Measurements from ENCODE around the gene SNAPC3.
A peak's percentile ranks its signal among the peaks of the same experiment; 100 is the strongest.
"Not testable (repeated sequence)": the region's sequence is repeated elsewhere in the genome, so short reads cannot be mapped to it uniquely, and the experiment has no call there.

SNAPC3 gene

DNA sequence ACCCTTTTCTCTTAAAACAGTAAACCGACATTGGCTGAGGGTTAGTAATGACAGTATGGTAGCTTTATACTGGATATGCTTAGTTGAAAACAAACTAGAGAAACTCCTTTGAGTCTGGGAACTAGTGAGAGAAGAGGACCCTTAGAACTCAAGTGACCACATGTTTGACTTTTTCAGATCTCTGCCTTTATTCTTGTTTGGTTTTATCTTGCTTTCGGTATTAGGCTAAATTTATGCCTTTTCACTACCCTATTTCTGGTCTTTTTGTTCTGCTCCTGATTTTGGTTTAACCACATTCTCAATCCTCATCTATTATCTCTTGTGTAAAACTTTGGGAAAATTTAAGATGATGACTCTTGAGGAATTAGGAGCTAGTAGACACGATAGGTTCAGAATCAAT, 11.0 kb downstream of the SNAPC3 start:
- Mint-ChIP-seq H3K9me3 (no peaks in the 10 kb centered on the region), H3K27ac (peak overlapping the region; percentile 50), H3K4me3 (no peak overlapping the region), H3K27me3 (no peaks in the 10 kb centered on the region), H3K36me3 (ENCODE audit: low read depth) (peaks cover 69% of the 10 kb centered on the region), H3K4me1 (ENCODE audit: low read depth) (peaks cover 52% of the 10 kb centered on the region)
- intact Hi-C loops (cut with micrococcal nuclease): loop anchor here (5.0 kb wide), 1 partner anchor 34 kb away; no protein-coding TSS in a partner anchor

DNA sequence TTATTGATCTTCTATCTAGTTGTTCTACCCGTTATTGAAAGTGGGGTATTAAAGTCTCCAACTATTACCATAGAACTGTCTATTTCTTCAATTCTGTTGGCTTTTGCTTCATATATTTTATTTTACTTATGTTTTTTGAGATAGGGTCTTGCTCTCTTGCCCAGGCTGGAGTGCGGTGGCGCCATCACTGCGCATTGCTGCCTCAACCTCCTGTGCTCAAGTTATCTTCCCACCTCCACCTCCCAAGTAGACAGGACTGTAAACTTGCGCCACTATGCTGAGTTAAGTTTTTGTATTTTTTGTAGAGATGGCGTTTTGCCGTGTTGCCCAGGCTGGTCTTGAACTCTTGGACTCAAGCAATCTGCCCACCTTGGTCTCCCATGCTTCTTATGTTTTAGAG, 16.2 kb downstream of the SNAPC3 start:
- no peak overlapping the region for H3K4me3 Mint-ChIP-seq
- H3K4me1 Mint-ChIP-seq (ENCODE audit: low read depth): peaks cover 7% of the 10 kb centered on the region
- H3K36me3 Mint-ChIP-seq (ENCODE audit: low read depth): peaks cover 94% of the 10 kb centered on the region
- intact Hi-C loops (cut with micrococcal nuclease): no loop called here
- no peak overlapping the region for H3K27ac Mint-ChIP-seq
- no peaks in the 10 kb centered on the region for H3K9me3 Mint-ChIP-seq
- no peaks in the 10 kb centered on the region for H3K27me3 Mint-ChIP-seq

DNA sequence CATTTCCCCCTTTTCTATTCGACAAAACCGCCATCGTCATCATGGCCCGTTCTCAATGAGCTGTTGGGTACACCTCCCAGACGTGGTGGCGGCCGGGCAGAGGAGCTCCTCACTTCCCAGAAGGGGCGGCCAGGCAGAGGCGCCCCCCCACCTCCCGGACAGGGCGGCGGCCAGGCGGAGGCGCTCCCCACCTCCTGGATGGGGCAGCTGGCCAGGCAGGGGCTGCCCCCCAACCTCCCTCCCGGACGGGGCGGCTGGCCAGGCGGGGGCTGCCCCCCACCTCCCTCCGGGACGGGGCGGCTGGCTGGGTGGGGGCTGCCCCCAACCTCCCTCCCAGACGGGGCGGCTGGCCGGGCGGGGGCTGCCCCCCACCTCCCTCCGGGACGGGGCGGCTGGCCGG, 19.2 kb downstream of the SNAPC3 start:
- H3K27ac Mint-ChIP-seq; H3K27me3 Mint-ChIP-seq; H3K4me3 Mint-ChIP-seq; H3K9me3 Mint-ChIP-seq; H3K4me1 Mint-ChIP-seq (ENCODE audit: low read depth); intact Hi-C loops (cut with micrococcal nuclease): not testable (repeated sequence)
- H3K36me3 Mint-ChIP-seq (ENCODE audit: low read depth): peaks cover 79% of the 10 kb centered on the region

DNA sequence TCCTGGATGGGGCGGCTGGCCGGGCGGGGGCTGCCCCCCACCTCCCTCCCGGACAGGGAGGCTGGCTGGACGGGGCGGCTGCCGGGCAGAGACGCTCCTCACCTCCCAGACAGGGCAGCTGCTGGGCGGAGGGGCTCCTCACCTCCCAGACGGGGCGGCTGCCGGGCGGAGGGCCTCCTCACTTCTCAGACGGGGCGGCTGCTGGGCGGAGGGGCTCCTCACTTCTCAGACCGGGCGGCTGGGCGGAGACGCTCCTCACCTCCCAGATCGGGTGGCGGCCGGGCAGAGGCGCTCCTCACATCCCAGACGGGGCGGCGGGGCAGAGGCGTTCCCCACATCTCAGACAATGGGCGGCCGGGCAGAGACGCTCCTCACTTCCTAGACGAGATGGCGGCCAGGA, 19.6 kb downstream of the SNAPC3 start:
- H3K27me3 Mint-ChIP-seq; H3K4me3 Mint-ChIP-seq; H3K4me1 Mint-ChIP-seq (ENCODE audit: low read depth); intact Hi-C loops (cut with micrococcal nuclease); H3K27ac Mint-ChIP-seq; H3K9me3 Mint-ChIP-seq: not testable (repeated sequence)
- peaks cover 79% of the 10 kb centered on the region for H3K36me3 Mint-ChIP-seq (ENCODE audit: low read depth)

DNA sequence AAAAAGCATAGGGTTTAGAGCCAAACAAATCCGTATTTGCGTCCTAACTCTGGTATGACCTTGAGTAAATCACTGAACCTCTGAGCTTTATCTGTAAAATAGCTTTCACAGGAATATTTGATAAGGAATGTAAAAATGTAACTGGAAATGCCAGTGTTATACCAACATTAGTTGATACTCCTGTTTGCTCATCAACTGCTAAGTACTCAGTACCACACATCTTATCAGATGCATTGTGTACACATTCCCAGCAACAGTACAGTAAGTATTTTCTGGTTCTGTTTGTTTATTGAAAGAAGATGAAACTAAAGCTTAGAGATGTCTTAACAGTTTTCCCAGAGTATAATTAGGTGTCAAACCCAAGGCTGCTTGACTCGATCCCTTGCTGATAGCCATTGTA, 21.5 kb downstream of the SNAPC3 start:
- intact Hi-C loops (cut with micrococcal nuclease): no loop called here
- H3K27ac Mint-ChIP-seq: no peak overlapping the region
- H3K9me3 Mint-ChIP-seq: no peaks in the 10 kb centered on the region
- H3K27me3 Mint-ChIP-seq: no peaks in the 10 kb centered on the region
- peaks cover 81% of the 10 kb centered on the region for H3K36me3 Mint-ChIP-seq (ENCODE audit: low read depth)
- no peaks in the 10 kb centered on the region for H3K4me1 Mint-ChIP-seq (ENCODE audit: low read depth)
- no peak overlapping the region for H3K4me3 Mint-ChIP-seq

DNA sequence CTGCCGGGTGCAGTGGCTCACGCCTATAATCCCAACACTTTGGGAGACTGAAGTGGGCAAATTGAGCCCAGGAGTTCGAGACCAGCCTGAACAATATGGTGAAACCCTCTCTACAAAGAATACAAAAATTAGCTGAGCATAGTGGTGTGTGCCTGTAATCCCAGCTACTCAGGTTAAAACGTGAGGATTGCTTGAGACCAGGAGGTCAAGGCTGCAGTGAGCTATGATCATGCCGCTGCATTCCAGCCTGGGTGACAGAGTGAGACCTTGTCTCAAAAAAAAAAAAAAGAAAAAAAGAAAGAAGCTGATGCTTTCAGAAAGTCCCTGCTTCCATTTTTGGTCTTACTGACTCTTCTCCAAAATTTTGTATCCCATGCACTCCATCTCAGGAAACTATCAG, 31.3 kb downstream of the SNAPC3 start:
- no peak overlapping the region for H3K4me3 Mint-ChIP-seq
- no peaks in the 10 kb centered on the region for H3K4me1 Mint-ChIP-seq (ENCODE audit: low read depth)
- intact Hi-C loops (cut with micrococcal nuclease): no loop called here
- no peaks in the 10 kb centered on the region for H3K9me3 Mint-ChIP-seq
- H3K27ac Mint-ChIP-seq: no peak overlapping the region
- H3K27me3 Mint-ChIP-seq: no peaks in the 10 kb centered on the region
- H3K36me3 Mint-ChIP-seq (ENCODE audit: low read depth): peaks cover 81% of the 10 kb centered on the region

DNA sequence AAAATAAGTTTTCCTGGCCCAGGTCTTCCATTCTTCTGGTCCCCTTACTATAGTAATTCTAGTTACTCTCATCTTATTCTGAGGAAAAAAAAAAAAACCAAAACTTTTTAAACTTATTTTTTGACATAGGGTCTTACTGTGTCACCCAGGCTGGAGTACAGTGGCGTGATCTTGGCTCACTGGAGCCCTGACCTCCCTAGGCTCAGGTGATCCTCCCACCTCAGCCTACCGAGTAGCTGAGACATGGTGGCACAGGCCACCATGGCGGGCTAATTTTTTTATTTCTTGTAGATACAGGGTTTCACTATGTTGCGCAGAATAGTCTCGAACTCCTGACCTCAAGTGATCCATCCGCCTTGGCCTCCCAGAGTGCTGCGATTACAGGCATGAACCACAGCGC, 38.4 kb downstream of the SNAPC3 start:
- Mint-ChIP-seq H3K4me3 (no peak overlapping the region), H3K27me3 (no peaks in the 10 kb centered on the region), H3K36me3 (ENCODE audit: low read depth) (peaks cover 88% of the 10 kb centered on the region), H3K9me3 (no peaks in the 10 kb centered on the region), H3K27ac (no peak overlapping the region), H3K4me1 (ENCODE audit: low read depth) (no peaks in the 10 kb centered on the region)
- intact Hi-C loops (cut with micrococcal nuclease): loop anchor here (10.0 kb wide), 1 partner anchor 144 kb away; no protein-coding TSS in a partner anchor

DNA sequence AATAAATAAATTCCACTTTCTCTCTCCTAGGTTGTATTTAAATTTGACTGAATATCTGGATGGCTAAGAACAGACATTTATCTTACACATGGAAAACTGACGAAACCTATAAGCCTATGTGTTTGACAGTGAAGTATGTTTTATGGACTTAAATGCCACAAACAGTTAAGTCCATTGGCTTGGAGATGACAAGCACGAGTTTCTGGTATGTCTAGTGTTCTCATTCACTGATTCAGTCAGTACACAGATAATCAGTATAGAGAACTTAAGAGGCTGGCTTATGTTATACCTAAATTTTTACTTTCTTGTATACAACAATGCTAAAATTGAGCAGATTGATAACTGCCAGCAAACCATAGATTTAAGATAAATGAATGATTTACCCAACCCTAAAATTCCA, 38.9 kb downstream of the SNAPC3 start:
- Mint-ChIP-seq H3K4me1 (ENCODE audit: low read depth) (no peaks in the 10 kb centered on the region), H3K36me3 (ENCODE audit: low read depth) (peaks cover 88% of the 10 kb centered on the region), H3K27ac (no peak overlapping the region), H3K4me3 (no peak overlapping the region), H3K27me3 (no peaks in the 10 kb centered on the region), H3K9me3 (no peaks in the 10 kb centered on the region)
- intact Hi-C loops (cut with micrococcal nuclease): loop anchor here (10.0 kb wide), 1 partner anchor 143 kb away; no protein-coding TSS in a partner anchor

DNA sequence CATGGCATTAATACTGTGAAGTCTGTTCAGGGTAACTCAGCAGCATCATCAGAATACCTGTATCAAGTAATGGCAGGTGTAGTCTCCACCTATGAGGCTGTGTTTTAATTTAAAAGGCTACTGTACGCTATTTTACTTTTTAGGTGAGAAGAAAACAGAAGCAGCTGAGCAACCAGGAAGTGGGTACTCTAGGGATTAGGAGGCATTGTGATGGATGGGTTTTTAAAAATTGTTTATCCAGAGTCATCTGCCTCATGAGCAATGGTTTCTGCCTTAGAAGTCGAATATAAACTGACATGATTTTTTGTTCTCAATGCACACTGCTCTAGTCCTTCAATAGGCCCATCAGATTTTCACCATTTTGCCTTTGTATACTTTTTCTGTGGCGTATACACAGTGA, 45.5 kb downstream of the SNAPC3 start:
- H3K9me3 Mint-ChIP-seq: no peaks in the 10 kb centered on the region
- H3K27me3 Mint-ChIP-seq: no peaks in the 10 kb centered on the region
- no peak overlapping the region for H3K4me3 Mint-ChIP-seq
- no peaks in the 10 kb centered on the region for H3K4me1 Mint-ChIP-seq (ENCODE audit: low read depth)
- intact Hi-C loops (cut with micrococcal nuclease): loop anchor here (5.0 to 10.0 kb wide), 2 partner anchors 36 to 137 kb away; no protein-coding TSS in a partner anchor
- H3K36me3 Mint-ChIP-seq (ENCODE audit: low read depth): peaks cover 82% of the 10 kb centered on the region
- H3K27ac Mint-ChIP-seq: no peak overlapping the region

DNA sequence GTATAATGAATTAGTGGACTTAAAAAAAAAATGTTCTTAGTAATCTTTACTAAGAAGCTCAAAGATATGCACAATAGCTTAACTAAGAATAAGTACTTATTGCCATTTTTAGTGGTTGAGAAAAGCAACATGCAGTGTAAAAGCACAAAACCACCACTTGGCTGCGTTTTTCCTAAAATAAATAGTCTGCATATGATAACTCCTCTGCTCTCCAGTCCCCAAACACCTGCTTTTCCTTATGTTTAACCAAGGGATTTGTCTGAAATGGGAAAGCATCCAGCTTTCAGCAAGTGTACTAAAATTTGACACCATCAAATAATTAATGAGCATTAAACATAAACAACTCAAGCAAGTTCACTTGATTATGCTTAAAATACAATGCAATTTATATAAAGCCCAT, 46.7 kb downstream of the SNAPC3 start:
- Mint-ChIP-seq H3K27me3 (no peaks in the 10 kb centered on the region), H3K9me3 (no peaks in the 10 kb centered on the region), H3K36me3 (ENCODE audit: low read depth) (peaks cover 83% of the 10 kb centered on the region), H3K27ac (no peak overlapping the region), H3K4me1 (ENCODE audit: low read depth) (no peaks in the 10 kb centered on the region), H3K4me3 (no peak overlapping the region)
- intact Hi-C loops (cut with micrococcal nuclease): loop anchor here (5.0 to 10.0 kb wide), 2 partner anchors 37 to 135 kb away; no protein-coding TSS in a partner anchor

DNA sequence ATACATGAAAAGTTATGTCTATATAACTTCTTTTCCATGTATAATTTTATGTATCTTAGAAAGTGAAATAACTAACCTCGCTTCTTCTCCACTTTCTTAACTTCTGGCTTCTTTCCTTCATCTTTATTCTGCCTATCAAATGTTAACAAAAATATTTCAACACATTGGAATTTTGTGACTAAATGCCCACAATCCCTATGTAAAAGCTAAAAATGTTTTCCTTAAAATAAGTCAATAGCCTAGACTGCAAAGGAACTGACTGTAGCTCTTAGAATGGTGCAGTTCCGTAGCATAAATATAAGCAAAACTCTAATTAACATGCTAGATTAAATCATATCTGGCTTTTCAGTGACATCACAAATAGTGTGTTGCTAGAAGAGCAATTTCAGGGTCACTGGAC, 47.2 kb downstream of the SNAPC3 start:
- Mint-ChIP-seq H3K4me3 (no peak overlapping the region), H3K4me1 (ENCODE audit: low read depth) (no peaks in the 10 kb centered on the region), H3K36me3 (ENCODE audit: low read depth) (peaks cover 78% of the 10 kb centered on the region), H3K27ac (no peak overlapping the region), H3K9me3 (no peaks in the 10 kb centered on the region), H3K27me3 (no peaks in the 10 kb centered on the region)
- intact Hi-C loops (cut with micrococcal nuclease): loop anchor here (5.0 to 10.0 kb wide), 2 partner anchors 38 to 135 kb away; no protein-coding TSS in a partner anchor

DNA sequence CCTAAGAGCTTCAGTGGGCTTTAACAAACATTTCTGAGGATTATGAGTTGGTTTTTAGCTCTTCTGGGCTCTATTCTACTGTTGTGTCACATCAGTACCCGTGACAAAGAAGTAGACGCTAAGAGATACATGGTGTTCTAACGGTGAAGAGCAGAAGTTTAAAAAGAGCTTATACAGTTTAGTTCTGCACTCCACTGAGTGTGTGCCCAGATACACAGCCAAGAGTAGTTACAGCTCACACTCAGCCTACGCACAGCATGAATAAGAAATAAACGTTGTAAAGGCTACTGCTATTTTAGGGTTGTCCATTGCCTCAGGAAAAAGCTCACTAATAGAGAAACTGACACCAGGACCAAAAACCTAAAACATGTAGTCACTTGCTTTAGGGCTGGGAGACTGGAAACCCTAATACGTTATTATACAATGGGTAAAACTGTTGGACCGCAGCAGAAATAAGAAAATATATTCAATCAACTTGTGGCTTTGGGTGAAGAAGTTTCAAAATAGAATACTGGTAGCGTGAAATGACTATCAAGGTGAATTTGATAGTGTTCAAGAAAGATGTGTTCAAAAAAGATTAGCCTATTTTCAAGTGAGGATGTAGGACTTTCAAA, 53.4 kb downstream of the SNAPC3 start:
- Mint-ChIP-seq H3K27ac (no peak overlapping the region), H3K4me1 (ENCODE audit: low read depth) (no peaks in the 10 kb centered on the region), H3K4me3 (no peak overlapping the region), H3K36me3 (ENCODE audit: low read depth) (peaks cover 57% of the 10 kb centered on the region), H3K27me3 (no peaks in the 10 kb centered on the region), H3K9me3 (no peaks in the 10 kb centered on the region)
- intact Hi-C loops (cut with micrococcal nuclease): no loop called here

DNA sequence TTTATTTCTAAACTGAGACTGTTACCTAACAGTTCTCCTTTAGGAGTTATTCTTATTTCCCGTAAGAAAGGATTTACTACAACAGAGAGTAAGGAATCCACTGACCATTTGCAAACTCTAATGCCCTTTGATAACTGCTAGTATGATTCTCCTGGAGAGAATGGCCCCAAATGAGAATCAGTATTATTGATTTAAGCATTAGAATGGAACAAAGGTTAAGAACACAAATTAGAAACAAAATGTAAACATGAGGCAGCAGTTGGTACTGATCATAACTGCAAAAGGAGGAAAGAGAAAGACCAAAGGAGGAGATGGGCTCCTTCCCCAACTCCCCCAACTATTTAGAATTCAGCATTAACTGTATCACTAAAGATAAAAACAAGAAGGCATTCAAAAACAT, 57.4 kb downstream of the SNAPC3 start:
- Mint-ChIP-seq H3K9me3 (no peaks in the 10 kb centered on the region), H3K4me1 (ENCODE audit: low read depth) (no peaks in the 10 kb centered on the region), H3K27ac (no peak overlapping the region), H3K4me3 (no peak overlapping the region), H3K36me3 (ENCODE audit: low read depth) (peaks cover 54% of the 10 kb centered on the region), H3K27me3 (no peaks in the 10 kb centered on the region)
- intact Hi-C loops (cut with micrococcal nuclease): no loop called here

DNA sequence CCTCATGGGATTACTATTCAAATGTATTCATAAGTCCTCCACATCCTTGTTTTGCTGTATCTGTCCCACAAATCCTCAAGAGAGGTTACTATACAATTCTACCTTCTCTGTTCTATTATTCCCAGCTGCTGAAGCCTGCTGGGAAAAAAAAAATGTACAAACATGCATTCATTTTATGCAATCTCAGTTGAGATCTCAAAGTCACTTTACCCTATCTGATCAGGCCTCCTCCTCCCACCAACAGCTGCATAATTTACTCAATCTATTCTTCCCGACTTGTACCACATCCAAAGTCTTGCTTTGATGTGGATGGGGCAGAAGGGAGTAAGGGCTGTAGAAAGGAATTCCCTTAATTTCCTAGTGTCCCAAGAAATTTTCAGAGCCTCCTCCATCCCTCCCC, 59.5 kb downstream of the SNAPC3 start:
- H3K4me1 Mint-ChIP-seq (ENCODE audit: low read depth): no peaks in the 10 kb centered on the region
- H3K9me3 Mint-ChIP-seq: no peaks in the 10 kb centered on the region
- H3K4me3 Mint-ChIP-seq: no peak overlapping the region
- intact Hi-C loops (cut with micrococcal nuclease): no loop called here
- H3K27me3 Mint-ChIP-seq: no peaks in the 10 kb centered on the region
- H3K36me3 Mint-ChIP-seq (ENCODE audit: low read depth): peaks cover 56% of the 10 kb centered on the region
- H3K27ac Mint-ChIP-seq: no peak overlapping the region

DNA sequence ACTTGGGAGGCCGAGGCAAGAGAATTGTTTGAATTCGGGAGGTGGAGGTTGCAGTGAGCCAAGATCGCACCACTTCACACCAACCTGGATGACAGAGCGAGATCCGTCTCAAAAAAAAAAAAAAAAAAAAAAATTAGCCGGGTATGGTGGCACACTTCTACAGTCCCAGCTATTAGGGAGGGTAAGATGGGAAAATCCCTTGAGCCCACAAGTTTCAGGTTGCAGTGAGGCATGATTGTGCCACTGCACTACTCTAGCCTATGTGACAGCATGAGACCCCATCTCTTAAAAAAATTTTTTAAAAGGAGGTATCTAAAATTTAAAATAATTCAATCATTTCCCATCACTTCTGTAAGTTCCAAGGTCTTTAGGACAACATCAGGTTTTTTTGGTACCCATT, 62.1 kb downstream of the SNAPC3 start:
- H3K9me3 Mint-ChIP-seq: no peaks in the 10 kb centered on the region
- no peak overlapping the region for H3K4me3 Mint-ChIP-seq
- intact Hi-C loops (cut with micrococcal nuclease): no loop called here
- H3K27ac Mint-ChIP-seq: no peak overlapping the region
- no peaks in the 10 kb centered on the region for H3K27me3 Mint-ChIP-seq
- H3K36me3 Mint-ChIP-seq (ENCODE audit: low read depth): peaks cover 66% of the 10 kb centered on the region
- H3K4me1 Mint-ChIP-seq (ENCODE audit: low read depth): no peaks in the 10 kb centered on the region
